Endodermal cell (in vitro differentiated cells): ENCODE results near the gene CTDSP2. TPM values are rescaled to one million over a fixed set of nuclear protein-coding genes. Genes with fewer than 3 reads are reported as not detected.

ENCODE experiments used
- DNase-seq: peaks from one replicate; pipeline ENCODE4 v3.0.0-alpha.2; 2017
- H3K27ac ChIP-seq: 2 replicates; pipeline ENCODE4 v1.5.1; 2013; ENCODE audit warnings: mild to moderate bottlenecking, low read depth, low read length, moderate library complexity
- H3K27me3 ChIP-seq: 2 replicates; pipeline ENCODE4 v1.6.1; 2013; ENCODE audit warnings: mild to moderate bottlenecking, low read length, moderate library complexity; ENCODE audit not compliant: insufficient read depth, control insufficient read depth, poor library complexity, severe bottlenecking
- H3K36me3 ChIP-seq: 2 replicates; pipeline ENCODE4 v1.7.0; 2013; ENCODE audit warnings: mild to moderate bottlenecking, low read length, moderate library complexity; ENCODE audit not compliant: control insufficient read depth, insufficient read depth
- H3K4me1 ChIP-seq: one replicate; pipeline ENCODE4 v1.7.0; 2013; ENCODE audit warnings: low read length; ENCODE audit not compliant: control insufficient read depth, insufficient read depth
- H3K4me3 ChIP-seq: 2 replicates; pipeline ENCODE4 v1.5.1; 2013; ENCODE audit warnings: mild to moderate bottlenecking, low read length, moderate library complexity
- H3K9ac ChIP-seq: 2 replicates; pipeline ENCODE4 v1.6.1; 2013; ENCODE audit warnings: mild to moderate bottlenecking, low read length, moderate library complexity; ENCODE audit not compliant: poor library complexity, severe bottlenecking; ENCODE audit errors: extremely low read depth
- H3K9me3 ChIP-seq: 2 replicates; pipeline ENCODE4 v1.6.1; 2013; ENCODE audit warnings: mild to moderate bottlenecking, low read length, moderate library complexity; ENCODE audit not compliant: control insufficient read depth
- H3K27ac Mint-ChIP-seq: 2 replicates; pipeline ENCODE4 v1.8.0; 2020; ENCODE audit warnings: mixed read lengths
- H3K27me3 Mint-ChIP-seq: 2 replicates; pipeline ENCODE4 v1.8.0; 2021; ENCODE audit warnings: mild to moderate bottlenecking, mixed read lengths; ENCODE audit not compliant: insufficient read depth
- H3K36me3 Mint-ChIP-seq: 2 replicates; pipeline ENCODE4 v1.8.0; 2020; ENCODE audit warnings: low read depth, mixed read lengths
- H3K4me1 Mint-ChIP-seq: 2 replicates; pipeline ENCODE4 v1.8.0; 2020; ENCODE audit warnings: mixed read lengths
- H3K4me3 Mint-ChIP-seq: 2 replicates; pipeline ENCODE4 v1.8.0; 2020; ENCODE audit warnings: mild to moderate bottlenecking, moderate library complexity, mixed read lengths
- H3K9me3 Mint-ChIP-seq: 2 replicates; pipeline ENCODE4 v1.8.0; 2020; ENCODE audit warnings: mild to moderate bottlenecking, mixed read lengths
- CTCF ChIP-seq: fragments of 200-600 bp; sonication (generic); conservative IDR thresholded peaks from 2 replicates; pipeline ENCODE4 v1.5.0; 2021; ENCODE audit warnings: antibody characterized with exemption, mild to moderate bottlenecking
- WGBS, 2 experiments: methylation state at CpG; one replicate each; pipeline versions ENCODE4 v1.1.5 to v1.1.7; 2013; ENCODE audit warnings: missing lambda C conversion rate in 2 of 2, mixed read lengths in 1 of 2; ENCODE audit not compliant: insufficient coverage in 1 of 2, insufficient read length in 1 of 2; 5-methylcytosine and 5-hydroxymethylcytosine counted together
- total RNA-seq, 2 donors: library from RNA; stranded (reverse); fragmentation: NEBNext Ultra II Directional in 1 of 2; extraction: Animal tissue kit (Norgen Biotek cat#: 25700) in 1 of 2; gene quantifications; 2 replicates in 1 of 2; 3 replicates in 1 of 2; pipeline ENCODE4 v1.2.1, GENCODE V29; 2021

The CTDSP2 gene
- total RNA-seq, 2 donors from 2014 or later, result 137 to 148 TPM

GRCh38 chr12:57877876-57878275, 31.3 kb upstream of the CTDSP2 start:
- H3K9ac ChIP-seq, result no peak overlapping the region
- Mint-ChIP-seq H3K27me3 (peaks cover 8% of the 10 kb centered on the region), H3K36me3 (no peaks in the 10 kb centered on the region), H3K27ac (no peak overlapping the region), H3K4me3 (no peak overlapping the region), H3K9me3 (peaks cover 2% of the 10 kb centered on the region), H3K4me1 (peaks cover 6% of the 10 kb centered on the region)
- 93 to 96% methylated on average over 3 of the region's 3 CpGs for WGBS, 2 experiments
- no peaks in the 10 kb centered on the region for H3K27me3 ChIP-seq
- H3K36me3 ChIP-seq, result no peaks in the 10 kb centered on the region
- no peak for DNase-seq
- no peaks in the 10 kb centered on the region for H3K4me1 ChIP-seq
- H3K27ac ChIP-seq, result no peak overlapping the region
- TF ChIP-seq CTCF, result no peak
- H3K9me3 ChIP-seq, result no peaks in the 10 kb centered on the region
- H3K4me3 ChIP-seq, result no peak overlapping the region

- H3K4me3 ChIP-seq, result no peak overlapping the region
- Mint-ChIP-seq H3K27ac (no peak overlapping the region), H3K4me1 (no peaks in the 10 kb centered on the region), H3K9me3 (peaks cover 2% of the 10 kb centered on the region), H3K27me3 (peaks cover 8% of the 10 kb centered on the region), H3K4me3 (no peak overlapping the region), H3K36me3 (no peaks in the 10 kb centered on the region)
- H3K9me3 ChIP-seq, result no peaks in the 10 kb centered on the region
- DNase-seq, result no peak
- no peak for TF ChIP-seq CTCF
- no peak overlapping the region for H3K27ac ChIP-seq
- no peaks in the 10 kb centered on the region for H3K36me3 ChIP-seq
- no peak overlapping the region for H3K9ac ChIP-seq
- 94 to 97% methylated on average over 3 to 5 of the region's 5 CpGs for WGBS, 2 experiments
- no peaks in the 10 kb centered on the region for H3K27me3 ChIP-seq
- H3K4me1 ChIP-seq, result no peaks in the 10 kb centered on the region
These were observed 29.4 kb upstream of the CTDSP2 start for GRCh38 chr12:57875753-57876547.

DNA sequence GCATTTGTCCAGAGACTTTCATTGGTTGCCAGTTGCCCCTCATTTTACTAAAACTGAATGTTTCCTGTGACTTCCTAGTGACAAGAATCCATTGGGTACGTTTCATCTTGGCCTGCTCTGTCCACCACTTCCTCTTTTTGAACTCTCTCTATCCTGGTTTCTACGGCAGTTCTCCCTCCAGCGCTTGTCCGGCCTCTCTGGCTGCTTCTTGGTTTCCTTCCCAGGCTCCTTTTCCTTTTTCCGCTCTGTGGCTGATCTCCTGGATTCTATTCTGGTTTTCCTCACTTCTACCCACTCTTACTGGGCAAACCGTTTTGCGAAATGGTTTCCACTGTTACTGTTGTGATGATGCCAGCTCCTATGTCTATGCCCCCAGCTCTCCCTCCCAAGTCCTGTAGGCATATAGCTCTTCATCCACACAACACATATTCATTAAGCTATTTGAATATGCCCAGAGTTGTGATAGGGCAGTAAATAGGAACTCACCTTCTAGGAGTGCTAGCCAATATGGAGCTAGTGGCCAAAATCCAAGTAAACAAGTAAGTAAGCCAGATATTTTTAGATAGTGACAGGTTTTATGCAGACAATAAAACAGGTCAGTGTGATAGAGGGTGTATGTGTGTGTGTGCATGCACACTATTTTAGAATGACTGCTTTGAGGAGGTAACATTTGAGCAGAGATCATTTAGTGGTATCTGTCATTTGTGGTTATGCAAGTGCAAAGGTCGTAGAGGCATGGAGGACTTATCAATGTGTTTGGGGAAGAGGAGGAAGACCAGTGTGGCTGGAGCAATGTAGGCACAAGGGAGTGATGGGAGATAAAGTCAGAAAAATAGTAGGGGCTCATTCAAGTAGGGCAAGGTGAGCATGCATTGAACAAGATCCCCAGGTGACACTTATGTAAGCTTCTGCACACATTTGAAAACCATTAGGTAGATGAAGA, 27.9 kb upstream of the CTDSP2 start:
- TF ChIP-seq CTCF, result no peak
- DNase-seq, result no peak
- Mint-ChIP-seq H3K27me3 (peaks cover 8% of the 10 kb centered on the region), H3K9me3 (peaks cover 2% of the 10 kb centered on the region), H3K36me3 (no peaks in the 10 kb centered on the region), H3K27ac (no peak overlapping the region), H3K4me1 (peaks cover under 1% of the 10 kb centered on the region), H3K4me3 (no peak overlapping the region)
- Histone ChIP-seq H3K9me3 (no peaks in the 10 kb centered on the region), H3K27me3 (no peaks in the 10 kb centered on the region), H3K4me1 (no peaks in the 10 kb centered on the region), H3K4me3 (no peak overlapping the region), H3K27ac (no peak overlapping the region), H3K9ac (no peak overlapping the region), H3K36me3 (no peaks in the 10 kb centered on the region)
- 92 to 96% methylated on average over 8 of the region's 8 CpGs for WGBS, 2 experiments
